ENCODE measurements around the gene FUCA1.
A peak's percentile ranks its signal among the peaks of the same experiment; 100 is the strongest.
"Not testable (repeated sequence)": the region's sequence is repeated elsewhere in the genome, so short reads cannot be mapped to it uniquely, and the experiment has no call there.

FUCA1 gene

GRCh38 chr1:23837908-23838307, 30.2 kb downstream of the FUCA1 start:
- no peak for DNase-seq (ENCODE audit: low spot score)

DNA sequence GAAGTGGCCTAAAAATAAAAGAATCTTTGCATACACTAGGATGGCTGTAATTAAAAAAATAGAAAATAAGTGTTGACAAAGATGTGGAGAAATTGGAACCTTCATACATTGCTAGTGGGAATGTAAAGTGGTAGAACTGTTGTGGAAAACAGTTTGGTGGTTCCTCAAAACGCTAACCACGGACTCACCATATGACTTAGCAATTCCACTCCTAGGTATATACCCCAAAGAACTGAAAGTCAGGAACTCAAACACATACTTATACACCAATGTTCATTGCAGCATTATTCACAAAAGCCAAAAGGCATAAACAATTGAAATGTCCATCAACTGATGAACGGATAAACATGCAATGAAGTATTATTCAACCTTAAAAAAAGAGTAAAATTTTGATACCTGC, 32.1 kb downstream of the FUCA1 start:
- DNase-seq (ENCODE audit: low spot score), result no peak

GRCh38 chr1:23834156-23834555, 33.9 kb downstream of the FUCA1 start:
- DNase-seq (ENCODE audit: low spot score), result not testable (repeated sequence)

GRCh38 chr1:23827717-23828116, 40.4 kb downstream of the FUCA1 start:
- no peak for DNase-seq (ENCODE audit: low spot score)

- DNase-seq (ENCODE audit: low spot score), result not testable (repeated sequence)
Measured at GRCh38 chr1:23826590-23826989, 41.5 kb downstream of the FUCA1 start.

DNA sequence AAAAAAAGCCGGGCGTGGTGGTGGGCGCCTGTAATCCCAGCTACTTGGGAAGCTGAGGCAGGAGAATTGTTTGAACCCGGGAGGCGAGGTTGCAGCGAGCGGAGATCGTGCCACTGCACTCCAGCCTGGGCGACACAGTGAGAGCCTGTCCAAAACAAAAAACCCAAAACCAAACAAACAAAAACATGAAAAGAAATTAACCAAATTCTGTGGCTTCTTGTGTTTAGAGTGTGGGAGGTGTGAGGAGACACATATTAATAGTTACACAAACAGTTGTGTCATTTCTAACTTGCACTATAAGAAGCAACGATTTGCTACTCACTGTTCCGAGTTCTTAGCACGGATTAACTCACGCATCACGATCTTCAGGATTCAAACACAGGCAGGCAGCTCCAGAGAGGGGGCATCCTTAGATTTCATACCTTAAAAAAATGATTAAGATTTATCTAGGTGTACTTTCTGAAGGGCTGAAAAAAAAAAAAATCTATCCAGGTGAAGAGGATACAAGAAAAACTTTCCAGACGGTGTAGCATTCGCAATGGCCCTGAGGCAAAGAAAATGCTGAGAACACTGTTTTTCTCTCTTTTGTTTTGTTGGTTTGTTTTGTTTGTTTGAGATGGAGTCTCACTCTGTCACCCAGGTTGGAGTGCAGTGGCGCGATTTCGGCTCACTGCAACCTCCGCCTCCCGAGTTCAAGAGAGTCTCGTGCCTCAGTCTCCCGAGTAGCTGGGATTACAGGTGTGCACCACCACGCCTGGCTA, 42.1 kb downstream of the FUCA1 start:
- no peak for DNase-seq (ENCODE audit: low spot score)

GRCh38 chr1:23825076-23825761, 42.9 kb downstream of the FUCA1 start, which contains the start of gene HMGCL:
Gene HMGCL, minus strand, starts transcription at chr1:23825429. Its CDS starts 14 bp downstream, at chr1:23825415.
- DNase-seq (ENCODE audit: low spot score), result peak; percentile 91

- peak; percentile 10 for DNase-seq (ENCODE audit: low spot score)
Measured at GRCh38 chr1:23824711-23825075, 43.4 kb downstream of the FUCA1 start.

DNA sequence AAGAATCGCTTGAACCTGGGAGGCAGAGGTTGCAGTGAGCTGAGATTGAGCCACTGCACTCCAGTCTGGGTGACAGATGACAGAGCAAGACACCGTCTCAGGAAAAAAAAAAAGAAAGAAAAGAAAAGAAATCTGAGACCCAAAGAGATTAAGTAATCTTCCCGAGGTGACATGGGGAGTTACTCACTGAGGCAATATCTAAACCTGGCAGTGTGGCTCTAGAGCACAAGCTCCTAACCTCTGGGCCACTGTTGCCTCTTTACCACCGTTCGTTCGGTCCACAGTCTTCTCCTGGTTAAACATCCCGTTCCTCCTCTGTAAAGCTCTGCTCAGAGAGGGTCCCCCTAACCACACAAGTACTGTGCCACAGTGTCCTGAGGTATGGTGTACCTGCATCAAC, 44.3 kb downstream of the FUCA1 start:
- no peak for DNase-seq (ENCODE audit: low spot score)

DNA sequence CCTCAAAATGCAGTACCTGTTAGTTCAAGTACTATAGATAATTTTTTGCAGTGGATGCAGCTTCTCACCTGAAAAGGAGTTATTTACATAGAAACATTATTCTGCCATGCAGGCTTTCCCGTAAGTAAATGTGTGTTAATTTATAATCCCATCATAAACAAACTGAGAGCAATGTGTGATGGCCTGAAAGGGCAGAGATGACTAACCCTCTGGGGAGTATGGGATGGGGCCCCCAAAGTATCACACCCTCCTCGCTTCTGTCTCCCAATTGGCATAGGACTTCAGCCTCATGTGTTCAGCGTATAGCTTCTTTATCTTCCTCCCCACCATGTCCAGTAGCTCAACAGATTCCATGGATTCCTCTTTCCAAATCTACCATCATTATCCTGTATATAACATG, 50.5 kb downstream of the FUCA1 start:
- DNase-seq (ENCODE audit: low spot score), result no peak

DNA sequence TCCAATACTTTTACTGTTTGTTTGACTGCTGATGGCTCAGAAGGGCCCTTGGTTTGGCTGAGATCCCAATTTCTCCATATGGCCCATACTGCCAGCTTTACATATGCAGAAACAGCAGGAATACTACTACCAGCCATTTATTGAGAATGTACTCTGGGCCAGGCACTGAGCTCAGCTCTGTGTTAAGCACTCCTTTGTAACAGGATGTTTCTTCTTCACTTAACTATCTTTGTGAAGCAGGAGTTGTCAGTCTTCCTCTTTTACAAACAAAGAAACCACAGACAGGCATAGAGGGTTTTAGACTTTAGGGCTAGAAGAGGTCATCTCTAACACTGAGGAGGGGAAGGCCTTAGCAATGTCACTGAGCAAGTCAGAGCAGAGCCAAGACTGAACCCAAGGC, 51.2 kb downstream of the FUCA1 start:
- DNase-seq (ENCODE audit: low spot score), result no peak

DNA sequence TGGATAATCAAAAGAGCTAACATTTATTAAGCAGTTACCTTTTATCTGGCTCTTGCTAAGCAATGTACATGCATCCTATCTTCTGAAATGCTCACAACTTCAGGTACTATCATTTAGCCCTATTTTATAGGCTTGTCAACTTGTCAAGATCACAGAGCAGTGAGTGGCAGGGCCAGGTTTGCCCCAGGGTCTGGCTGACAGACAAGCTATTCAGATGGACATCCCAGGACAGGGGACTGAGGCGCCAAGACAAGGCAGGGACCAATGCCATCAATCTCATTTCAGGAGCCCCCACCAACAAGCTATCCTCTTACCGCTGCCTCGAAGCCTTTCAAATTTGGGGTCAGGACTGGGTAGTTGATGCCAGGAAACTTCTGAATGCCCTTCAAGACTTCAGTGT, 51.7 kb downstream of the FUCA1 start:
- no peak for DNase-seq (ENCODE audit: low spot score)

DNA sequence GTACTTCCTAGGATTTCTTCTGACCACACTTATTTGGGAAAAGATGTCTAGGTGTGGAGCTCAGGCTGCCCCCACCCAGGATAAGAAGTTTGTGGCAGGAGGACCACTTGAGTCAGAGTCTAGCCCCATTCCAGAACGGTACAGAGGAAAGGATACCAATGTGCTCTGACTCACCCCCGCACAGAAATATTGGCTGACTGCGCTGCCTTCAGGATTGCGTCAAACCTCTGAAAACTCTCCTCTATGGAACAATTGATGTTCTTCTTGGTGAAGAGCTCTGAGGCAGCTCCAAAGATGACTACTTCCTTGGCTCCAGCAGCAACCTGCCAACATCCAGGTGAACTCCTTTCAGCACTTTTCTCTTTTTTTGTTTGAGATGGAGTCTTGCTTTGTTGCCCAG, 54.1 kb downstream of the FUCA1 start:
- DNase-seq (ENCODE audit: low spot score), result no peak

GRCh38 chr1:23810818-23811540, 57.1 kb downstream of the FUCA1 start:
- no peak for DNase-seq (ENCODE audit: low spot score)

- DNase-seq (ENCODE audit: low spot score), result peak; percentile 81
Measured at GRCh38 chr1:23809751-23810171, 58.3 kb downstream of the FUCA1 start.

- DNase-seq (ENCODE audit: low spot score), result no peak
Measured at GRCh38 chr1:23807453-23807852, 60.6 kb downstream of the FUCA1 start.

GRCh38 chr1:23806280-23806679, 61.8 kb downstream of the FUCA1 start:
- DNase-seq (ENCODE audit: low spot score), result no peak

GRCh38 chr1:23805025-23805424, 63.1 kb downstream of the FUCA1 start:
- DNase-seq (ENCODE audit: low spot score), result no peak

DNA sequence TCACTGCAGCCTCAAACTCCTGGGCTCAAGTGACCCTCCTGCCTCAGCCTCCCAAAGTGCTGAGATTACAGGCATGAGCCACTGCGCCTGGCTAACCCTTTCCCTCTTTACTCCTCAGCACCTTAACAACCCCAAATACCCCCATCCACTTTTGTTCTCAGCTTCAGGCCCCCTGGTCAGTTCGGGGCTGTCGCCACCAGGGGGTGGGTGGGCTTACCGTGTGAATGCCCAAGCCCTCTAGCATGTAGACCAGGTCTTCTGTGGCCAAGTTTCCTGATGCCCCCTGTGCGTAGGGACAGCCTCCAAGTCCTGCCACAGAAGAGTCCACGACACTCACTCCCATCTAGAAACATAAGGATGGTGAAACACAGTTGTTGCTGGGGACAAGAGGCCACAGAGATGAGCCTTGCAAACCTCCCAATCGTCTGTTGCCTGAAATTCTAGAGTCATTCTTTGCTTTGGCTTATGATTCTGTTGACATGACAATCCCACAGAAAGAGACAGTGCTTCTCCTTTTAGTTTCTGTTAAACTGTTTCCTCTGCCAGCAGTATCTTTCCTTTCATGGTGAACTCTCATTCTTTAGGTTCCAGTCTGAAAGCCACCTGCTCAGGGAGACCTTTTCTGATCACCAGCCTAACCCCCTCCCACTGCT, 63.8 kb downstream of the FUCA1 start:
- no peak for DNase-seq (ENCODE audit: low spot score)

GRCh38 chr1:23803674-23804073, 64.4 kb downstream of the FUCA1 start:
- DNase-seq (ENCODE audit: low spot score), result no peak

GRCh38 chr1:23802809-23803342, 65.2 kb downstream of the FUCA1 start:
- not testable (repeated sequence) for DNase-seq (ENCODE audit: low spot score)

DNA sequence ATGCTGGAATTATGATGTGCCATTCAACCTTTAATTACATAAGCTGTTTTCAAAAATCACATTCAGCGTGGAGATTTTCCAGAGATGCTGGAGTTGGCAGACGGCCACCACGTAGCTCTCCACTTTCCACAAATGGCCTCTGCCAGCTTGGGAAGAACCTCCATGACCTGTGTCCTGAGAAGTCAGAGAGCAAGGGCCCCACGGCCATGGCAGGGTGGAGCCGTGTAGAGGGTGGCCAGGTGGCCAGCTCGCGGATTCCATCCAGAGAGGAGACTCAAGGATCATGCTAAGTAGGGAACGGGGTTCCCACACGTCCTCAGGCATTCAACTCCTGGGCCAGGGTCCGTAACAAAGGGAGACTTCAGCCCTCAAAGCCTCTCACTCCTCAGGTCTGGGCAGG, 66.2 kb downstream of the FUCA1 start:
- DNase-seq (ENCODE audit: low spot score), result no peak
